ENCODE measurements around the gene COL25A1.

COL25A1 gene

DNA sequence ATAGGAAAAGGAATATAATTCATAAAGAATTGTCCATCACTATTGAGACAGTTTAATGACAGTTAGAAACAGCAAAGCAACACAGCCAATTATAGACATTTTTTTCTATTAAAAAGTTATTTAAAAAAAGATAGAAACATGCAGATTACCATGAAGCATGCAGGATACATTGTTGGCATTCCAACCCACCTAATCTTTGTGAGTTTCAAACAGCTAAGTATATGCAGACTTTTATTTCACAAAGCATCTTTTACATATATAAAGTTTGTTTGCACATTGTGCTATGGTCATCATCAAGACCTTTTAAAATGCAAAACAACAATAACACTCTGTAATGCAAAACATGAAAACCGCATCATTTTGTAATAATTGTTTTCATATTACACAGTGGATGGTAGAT lies 413.7 kb downstream of the COL25A1 start:
- TF ChIP-seq CTCF (conservative IDR thresholded peaks at IDR 0.05) = no peak
- TF ChIP-seq ZFX (IDR thresholded peaks at IDR 0.05) = no peak
- no peak overlapping the region for H3K27ac ChIP-seq

- no peak overlapping the region for H3K27ac ChIP-seq
- TF ChIP-seq CTCF (conservative IDR thresholded peaks at IDR 0.05) = no peak
- no peak for TF ChIP-seq ZFX (IDR thresholded peaks at IDR 0.05)
These were observed 415.4 kb downstream of the COL25A1 start for GRCh38 chr4:108887034-108887433.

GRCh38 chr4:108885211-108885610 lies 417.2 kb downstream of the COL25A1 start:
- H3K27ac ChIP-seq = no peak overlapping the region
- TF ChIP-seq CTCF (conservative IDR thresholded peaks at IDR 0.05) (no peak), ZFX (IDR thresholded peaks at IDR 0.05) (no peak)

DNA sequence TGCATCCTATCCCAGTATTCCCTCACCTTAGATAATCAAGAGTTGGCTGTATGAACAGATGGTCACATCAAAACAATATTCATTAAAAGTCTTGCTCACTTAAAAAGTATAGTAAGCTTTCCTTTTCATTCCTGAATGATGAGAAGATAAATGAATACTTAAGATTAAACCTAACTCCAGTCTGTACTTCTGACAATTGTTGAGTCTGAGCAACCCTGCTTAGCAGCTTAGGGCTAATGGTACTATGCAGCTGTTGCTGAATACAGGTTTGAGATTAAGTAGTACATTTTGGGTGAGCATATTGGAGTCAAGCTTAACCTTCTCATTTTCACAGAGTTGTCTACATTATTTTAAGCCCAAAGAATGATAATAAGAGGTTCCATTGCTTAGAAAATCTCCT lies 417.9 kb downstream of the COL25A1 start:
- H3K27ac ChIP-seq = no peak overlapping the region
- TF ChIP-seq ZFX (IDR thresholded peaks at IDR 0.05) = no peak
- no peak for TF ChIP-seq CTCF (conservative IDR thresholded peaks at IDR 0.05)

DNA sequence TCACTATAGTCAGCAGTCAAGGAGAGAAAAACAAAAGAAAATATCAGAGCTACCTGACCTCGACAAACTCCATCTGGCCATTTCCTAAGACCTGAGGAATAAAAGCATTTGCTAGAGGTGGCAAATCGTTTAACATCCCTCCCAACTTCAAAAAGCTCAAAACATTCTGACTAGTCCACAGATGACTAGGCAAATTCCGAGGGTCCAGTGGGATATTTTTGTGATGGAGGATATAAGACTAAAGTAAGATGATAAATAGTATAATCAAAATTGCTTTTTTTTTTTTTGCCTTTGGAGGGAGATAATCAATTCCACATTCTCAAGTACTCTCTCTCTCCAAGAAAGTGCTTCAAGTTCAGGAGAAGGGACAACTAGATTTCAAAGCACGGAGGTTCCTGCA lies 420.5 kb downstream of the COL25A1 start:
- TF ChIP-seq CTCF (conservative IDR thresholded peaks at IDR 0.05) = no peak
- no peak for TF ChIP-seq ZFX (IDR thresholded peaks at IDR 0.05)
- H3K27ac ChIP-seq = no peak overlapping the region

DNA sequence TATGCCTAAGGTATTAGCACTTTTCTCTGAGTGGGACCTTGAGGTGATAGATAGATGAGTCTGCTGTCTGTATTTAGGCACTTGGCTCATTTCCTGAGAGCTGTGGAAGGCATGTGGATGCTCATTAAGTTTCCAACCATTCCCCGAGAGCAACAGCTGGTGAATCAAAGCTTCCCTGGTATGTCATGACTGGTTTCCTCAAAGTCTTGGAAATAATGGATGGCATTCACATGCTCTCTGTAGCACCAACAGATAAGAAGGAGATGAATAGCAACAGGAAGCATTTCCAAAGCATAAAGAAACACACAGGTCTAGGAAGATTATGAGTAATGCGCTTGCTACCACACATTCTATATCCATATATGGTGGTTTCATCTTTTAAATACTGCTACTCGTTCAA lies 421.3 kb downstream of the COL25A1 start:
- no peak overlapping the region for H3K27ac ChIP-seq
- TF ChIP-seq ZFX (IDR thresholded peaks at IDR 0.05) = no peak
- no peak for TF ChIP-seq CTCF (conservative IDR thresholded peaks at IDR 0.05)

DNA sequence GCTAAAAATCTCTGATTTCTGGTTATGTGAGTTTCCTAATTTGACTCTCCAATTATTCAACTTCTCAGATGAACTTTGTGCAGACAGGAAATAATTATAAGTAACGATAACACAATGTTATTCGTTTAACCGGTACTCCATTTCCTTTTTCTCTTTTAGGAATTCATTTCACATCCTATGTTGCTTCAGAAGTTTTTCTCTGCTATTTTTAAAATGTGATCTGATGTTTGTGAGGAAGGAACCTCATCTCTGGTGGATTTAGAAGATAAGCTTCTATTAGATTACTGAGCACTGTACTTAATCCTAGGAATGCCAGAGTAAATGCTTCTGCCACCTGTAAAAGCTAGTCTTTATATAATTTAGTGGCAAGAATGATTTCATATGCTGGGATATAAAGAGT lies 423.7 kb downstream of the COL25A1 start:
- no peak for TF ChIP-seq ZFX (IDR thresholded peaks at IDR 0.05)
- no peak for TF ChIP-seq CTCF (conservative IDR thresholded peaks at IDR 0.05)
- no peak overlapping the region for H3K27ac ChIP-seq
